ENCODE measurements around the gene COG5.

GRCh38 chr7:107228291-107228690 lies 335.4 kb downstream of the COG5 start:
- TF ChIP-seq GATA2 (IDR thresholded peaks at IDR 0.05; ENCODE audit: low read depth, low read length) (no peak), GATA3 (IDR thresholded peaks at IDR 0.05; ENCODE audit: low read depth, low read length) (no peak)
